Measurements from ENCODE around the gene ERVH48-1. TPM values are rescaled to one million over a fixed set of nuclear protein-coding genes. Genes with fewer than 3 reads are reported as not detected.

Gene ERVH48-1
- total RNA-seq, 1 experiment from 2014 or later: 14.7 TPM

- TF ChIP-seq ARID4B (CRISPR knock-in tag; IDR thresholded peaks at IDR 0.05; ENCODE audit: borderline replicate concordance): no peak
- no peak for TF ChIP-seq NR1H2 (CRISPR knock-in tag; IDR thresholded peaks at IDR 0.05)
- TF ChIP-seq CREM (CRISPR knock-in tag; IDR thresholded peaks at IDR 0.05): no peak
- TF ChIP-seq, protein P1, sequence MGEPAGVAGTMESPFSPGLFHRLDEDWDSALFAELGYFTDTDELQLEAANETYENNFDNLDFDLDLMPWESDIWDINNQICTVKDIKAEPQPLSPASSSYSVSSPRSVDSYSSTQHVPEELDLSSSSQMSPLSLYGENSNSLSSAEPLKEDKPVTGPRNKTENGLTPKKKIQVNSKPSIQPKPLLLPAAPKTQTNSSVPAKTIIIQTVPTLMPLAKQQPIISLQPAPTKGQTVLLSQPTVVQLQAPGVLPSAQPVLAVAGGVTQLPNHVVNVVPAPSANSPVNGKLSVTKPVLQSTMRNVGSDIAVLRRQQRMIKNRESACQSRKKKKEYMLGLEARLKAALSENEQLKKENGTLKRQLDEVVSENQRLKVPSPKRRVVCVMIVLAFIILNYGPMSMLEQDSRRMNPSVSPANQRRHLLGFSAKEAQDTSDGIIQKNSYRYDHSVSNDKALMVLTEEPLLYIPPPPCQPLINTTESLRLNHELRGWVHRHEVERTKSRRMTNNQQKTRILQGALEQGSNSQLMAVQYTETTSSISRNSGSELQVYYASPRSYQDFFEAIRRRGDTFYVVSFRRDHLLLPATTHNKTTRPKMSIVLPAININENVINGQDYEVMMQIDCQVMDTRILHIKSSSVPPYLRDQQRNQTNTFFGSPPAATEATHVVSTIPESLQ (CRISPR knock-in tag; IDR thresholded peaks at IDR 0.05): no peak
- TF ChIP-seq KAT7 (CRISPR knock-in tag; IDR thresholded peaks at IDR 0.05; ENCODE audit: borderline replicate concordance): no peak
- TF ChIP-seq, protein P2, sequence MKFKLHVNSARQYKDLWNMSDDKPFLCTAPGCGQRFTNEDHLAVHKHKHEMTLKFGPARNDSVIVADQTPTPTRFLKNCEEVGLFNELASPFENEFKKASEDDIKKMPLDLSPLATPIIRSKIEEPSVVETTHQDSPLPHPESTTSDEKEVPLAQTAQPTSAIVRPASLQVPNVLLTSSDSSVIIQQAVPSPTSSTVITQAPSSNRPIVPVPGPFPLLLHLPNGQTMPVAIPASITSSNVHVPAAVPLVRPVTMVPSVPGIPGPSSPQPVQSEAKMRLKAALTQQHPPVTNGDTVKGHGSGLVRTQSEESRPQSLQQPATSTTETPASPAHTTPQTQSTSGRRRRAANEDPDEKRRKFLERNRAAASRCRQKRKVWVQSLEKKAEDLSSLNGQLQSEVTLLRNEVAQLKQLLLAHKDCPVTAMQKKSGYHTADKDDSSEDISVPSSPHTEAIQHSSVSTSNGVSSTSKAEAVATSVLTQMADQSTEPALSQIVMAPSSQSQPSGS (CRISPR knock-in tag; IDR thresholded peaks at IDR 0.05; ENCODE audit: borderline replicate concordance, low read depth): no peak
- no peak for TF ChIP-seq ELF4 (CRISPR knock-in tag; IDR thresholded peaks at IDR 0.05; ENCODE audit: low read depth)
- TF ChIP-seq RORB (CRISPR knock-in tag; IDR thresholded peaks at IDR 0.05): no peak
- no peak for TF ChIP-seq EMX1 (CRISPR knock-in tag; IDR thresholded peaks at IDR 0.05)
- TF ChIP-seq SP1 (CRISPR knock-in tag; conservative IDR thresholded peaks at IDR 0.05): peak; percentile 65
- TF ChIP-seq MLX (CRISPR knock-in tag; IDR thresholded peaks at IDR 0.05): no peak
- no peak for TF ChIP-seq ATF3 (CRISPR knock-in tag; conservative IDR thresholded peaks at IDR 0.05)
- TF ChIP-seq, protein P3, sequence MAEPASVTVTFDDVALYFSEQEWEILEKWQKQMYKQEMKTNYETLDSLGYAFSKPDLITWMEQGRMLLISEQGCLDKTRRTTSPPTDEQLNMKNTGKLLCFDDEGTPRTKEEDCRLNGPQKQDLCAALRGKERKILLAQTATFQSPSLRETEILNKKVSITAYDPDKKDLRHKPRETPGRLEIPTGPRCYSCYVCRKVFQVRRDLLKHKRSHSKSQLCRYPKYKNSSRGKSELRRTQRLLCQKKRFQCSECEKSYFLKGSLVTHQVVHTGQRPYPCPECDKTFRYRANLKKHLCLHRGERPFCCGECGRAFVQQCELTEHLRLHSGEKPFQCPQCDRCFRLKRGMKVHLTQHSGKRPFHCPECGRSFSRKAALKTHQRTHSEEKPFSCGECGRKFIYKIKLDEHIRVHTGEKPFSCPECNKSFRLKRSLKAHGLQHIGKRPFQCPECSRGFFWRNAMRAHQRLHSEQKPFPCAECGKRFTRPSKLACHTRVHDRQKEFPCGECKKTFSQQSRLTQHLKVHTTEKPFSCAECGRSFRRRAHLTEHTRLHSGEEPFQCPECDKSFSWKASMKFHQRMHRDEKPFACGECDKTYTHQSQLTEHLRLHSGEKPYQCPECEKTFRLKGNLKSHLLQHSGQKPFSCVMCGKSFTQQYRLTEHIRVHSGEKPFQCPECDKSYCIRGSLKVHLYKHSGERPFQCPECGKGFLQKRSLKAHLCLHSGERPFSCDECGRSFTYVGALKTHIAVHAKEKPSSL (CRISPR knock-in tag; conservative IDR thresholded peaks at IDR 0.05): no peak
- no peak for TF ChIP-seq CBFB (CRISPR knock-in tag; IDR thresholded peaks at IDR 0.05; ENCODE audit: low read depth)
Observed at GRCh38 chr21:42923553-42924432, 1.6 kb downstream of the ERVH48-1 start (continued).

All from WTC11 (cell line).